Right atrium auricular region (tissue), 2 donors: ENCODE data around the gene C11orf21. TPM values are rescaled to one million over a fixed set of nuclear protein-coding genes. Genes with fewer than 3 reads are reported as not detected.

Experiments
- DNase-seq: peaks from one replicate; pipeline ENCODE4 v3.0.0-alpha.2; 2019; ENCODE audit warnings: low spot score
- H3K27ac ChIP-seq, 2 donors: fragments of 200-600 bp; sonication (generic); 1 replicate in 1 of 2; 2 replicates in 1 of 2; pipeline ENCODE4 v1.5.1; 2016 to 2019
- H3K27me3 ChIP-seq, 2 donors: fragments of 200-600 bp; sonication (generic); one replicate each; pipeline versions ENCODE4 v1.5.1 to v1.6.0; 2017 to 2019
- H3K36me3 ChIP-seq: fragments of 200-600 bp; sonication (generic); one replicate; pipeline ENCODE4 v1.5.1; 2016
- H3K4me1 ChIP-seq, 2 donors: fragments of 200-600 bp; sonication (generic); one replicate each; pipeline versions ENCODE4 v1.5.1 to v1.6.0; 2017 to 2019
- H3K4me3 ChIP-seq, 2 donors: fragments of 200-600 bp; sonication (generic); 1 replicate in 1 of 2; 2 replicates in 1 of 2; pipeline ENCODE4 v1.5.1; 2017 to 2019; ENCODE audit warnings: mild to moderate bottlenecking in 1 of 2, moderate library complexity in 1 of 2
- H3K9me3 ChIP-seq, 2 donors: fragments of 200-600 bp; sonication (generic); one replicate each; pipeline ENCODE4 v1.5.1; 2019
- total RNA-seq, 2 donors: library from RNA; depleted of rRNA; stranded (reverse); fragments of >200 nt; gene quantifications; one replicate each; pipeline ENCODE4 v1.1.0, GENCODE V29; 2016
- TF ChIP-seq, protein P1 (sequence below), 2 donors: fragments of 200-600 bp; sonication (generic); IDR thresholded peaks; one replicate each; pipeline ENCODE4 v1.5.1; 2019; ENCODE audit warnings: antibody characterized with exemption in 2 of 2

Gene C11orf21
- total RNA-seq, 2 donors from 2014 or later = 1.4 to 11.9 TPM

DNA sequence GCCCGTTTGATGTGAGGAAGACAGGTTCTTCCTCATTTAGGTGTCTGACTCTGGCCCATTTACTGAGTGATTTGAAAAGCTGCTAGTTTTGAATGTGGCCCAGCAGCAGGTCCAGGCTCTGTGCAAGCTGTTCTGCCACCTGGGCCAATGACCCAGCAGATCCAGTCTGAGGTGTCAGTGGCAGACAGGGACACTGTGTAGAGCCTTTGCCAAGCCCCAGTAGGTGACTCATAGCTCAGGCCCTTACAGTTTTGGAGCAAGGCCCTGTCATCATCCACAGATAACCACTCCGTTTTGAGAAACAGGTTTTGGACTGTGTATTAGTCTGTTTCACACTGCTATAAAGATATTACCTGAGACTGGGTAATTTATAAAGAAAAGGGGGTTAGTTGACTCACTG, 24.0 kb upstream of the C11orf21 start:
- peaks cover 0 to 18% of the 10 kb centered on the region in 2 donors for H3K4me1 ChIP-seq
- DNase-seq = no peak
- H3K27me3 ChIP-seq = no peaks in the 10 kb centered on the region
- TF ChIP-seq, protein P1, sequence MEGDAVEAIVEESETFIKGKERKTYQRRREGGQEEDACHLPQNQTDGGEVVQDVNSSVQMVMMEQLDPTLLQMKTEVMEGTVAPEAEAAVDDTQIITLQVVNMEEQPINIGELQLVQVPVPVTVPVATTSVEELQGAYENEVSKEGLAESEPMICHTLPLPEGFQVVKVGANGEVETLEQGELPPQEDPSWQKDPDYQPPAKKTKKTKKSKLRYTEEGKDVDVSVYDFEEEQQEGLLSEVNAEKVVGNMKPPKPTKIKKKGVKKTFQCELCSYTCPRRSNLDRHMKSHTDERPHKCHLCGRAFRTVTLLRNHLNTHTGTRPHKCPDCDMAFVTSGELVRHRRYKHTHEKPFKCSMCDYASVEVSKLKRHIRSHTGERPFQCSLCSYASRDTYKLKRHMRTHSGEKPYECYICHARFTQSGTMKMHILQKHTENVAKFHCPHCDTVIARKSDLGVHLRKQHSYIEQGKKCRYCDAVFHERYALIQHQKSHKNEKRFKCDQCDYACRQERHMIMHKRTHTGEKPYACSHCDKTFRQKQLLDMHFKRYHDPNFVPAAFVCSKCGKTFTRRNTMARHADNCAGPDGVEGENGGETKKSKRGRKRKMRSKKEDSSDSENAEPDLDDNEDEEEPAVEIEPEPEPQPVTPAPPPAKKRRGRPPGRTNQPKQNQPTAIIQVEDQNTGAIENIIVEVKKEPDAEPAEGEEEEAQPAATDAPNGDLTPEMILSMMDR (IDR thresholded peaks at IDR 0.05) = no peak
- no peaks in the 10 kb centered on the region for H3K9me3 ChIP-seq
- H3K4me3 ChIP-seq = no peak overlapping the region
- H3K27ac ChIP-seq = peak overlapping the region; percentile 63 to 77
- no peaks in the 10 kb centered on the region for H3K36me3 ChIP-seq

DNA sequence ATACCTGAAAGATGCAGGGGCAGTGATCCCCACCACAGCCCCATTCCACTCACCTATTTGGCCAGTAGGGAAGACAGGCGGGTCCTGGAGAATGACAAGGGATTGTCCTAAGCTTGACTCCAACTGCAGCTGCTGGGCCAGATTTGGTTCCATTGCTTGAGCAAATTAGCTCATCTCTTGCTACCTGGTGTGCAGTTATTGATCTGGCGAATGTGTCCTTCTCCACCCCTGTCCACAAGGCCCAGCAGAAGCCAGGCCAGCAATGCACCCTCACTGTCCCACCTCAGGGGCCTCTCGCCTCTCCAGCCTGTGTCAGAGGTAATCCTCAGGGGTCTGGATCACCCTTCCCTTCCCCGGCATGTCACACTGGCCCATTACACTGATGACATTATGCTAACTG, 23.4 kb upstream of the C11orf21 start:
- no peaks in the 10 kb centered on the region for H3K36me3 ChIP-seq
- peak overlapping the region; percentile 63 to 77 for H3K27ac ChIP-seq
- H3K9me3 ChIP-seq = no peaks in the 10 kb centered on the region
- no peaks in the 10 kb centered on the region for H3K27me3 ChIP-seq
- DNase-seq = no peak
- H3K4me1 ChIP-seq = peaks cover 0 to 18% of the 10 kb centered on the region in 2 donors
- TF ChIP-seq, protein P1 (IDR thresholded peaks at IDR 0.05) = no peak
- H3K4me3 ChIP-seq = no peak overlapping the region

DNA sequence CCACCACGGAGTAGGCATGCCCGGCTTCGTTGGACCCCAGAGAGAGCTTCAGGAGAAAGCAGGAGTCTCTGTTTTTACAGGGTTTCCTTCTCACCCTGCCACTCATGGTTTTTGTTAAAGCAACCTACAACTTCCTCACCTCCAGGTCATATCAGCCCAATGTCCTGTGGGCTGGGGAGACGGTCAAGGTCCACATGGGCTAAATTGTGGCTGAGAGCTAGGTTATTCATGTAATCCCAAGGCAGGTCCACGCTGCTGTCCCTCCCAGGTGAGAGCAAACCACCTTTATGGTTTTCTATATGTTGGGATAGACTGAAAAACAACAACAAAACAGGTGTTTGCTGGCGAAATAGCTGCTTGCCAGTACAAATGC, 19.6 kb upstream of the C11orf21 start:
- Histone ChIP-seq H3K4me1 (peaks cover 0 to 11% of the 10 kb centered on the region in 2 donors), H3K4me3 (no peak overlapping the region), H3K27me3 (no peaks in the 10 kb centered on the region), H3K36me3 (no peaks in the 10 kb centered on the region), H3K9me3 (no peaks in the 10 kb centered on the region), H3K27ac (no peak overlapping the region)
- TF ChIP-seq, protein P1 (IDR thresholded peaks at IDR 0.05) = no peak
- no peak for DNase-seq

DNA sequence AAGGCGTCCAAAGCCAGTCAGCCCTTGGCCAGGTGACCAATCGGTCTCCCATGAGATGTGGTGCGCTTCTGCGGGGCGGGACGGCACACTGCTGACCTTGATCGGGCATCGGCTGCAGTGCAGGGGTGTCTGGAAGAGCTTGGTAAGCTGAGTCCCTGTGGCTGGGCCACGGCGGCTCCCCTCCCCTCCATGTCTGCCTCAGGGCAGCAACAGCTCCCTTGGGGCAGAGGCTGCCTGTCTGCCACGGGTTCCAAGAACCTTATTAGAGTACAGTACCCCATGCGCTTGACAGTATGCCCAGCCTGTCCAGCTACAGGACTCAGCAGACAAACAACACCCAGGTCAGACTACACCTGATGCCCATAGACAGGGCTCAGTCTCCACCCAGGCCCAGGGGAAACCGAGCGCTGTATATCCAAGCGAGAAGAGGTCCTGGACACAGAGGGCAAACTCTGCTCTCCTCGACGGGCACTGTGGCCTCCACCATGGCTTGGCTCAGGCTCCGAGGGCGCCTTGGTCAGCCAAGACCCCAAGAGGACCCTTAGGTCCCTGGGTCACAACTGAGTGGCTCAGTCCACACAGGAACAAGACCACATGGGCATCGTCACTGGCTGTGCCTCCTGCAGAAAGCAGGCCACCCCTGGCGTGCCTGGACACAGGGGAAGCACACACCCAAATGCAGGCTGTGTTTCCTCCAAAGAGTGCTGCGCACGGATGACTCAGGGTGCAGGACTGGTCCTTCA, 19.0 kb upstream of the C11orf21 start:
- Histone ChIP-seq H3K27me3 (no peaks in the 10 kb centered on the region), H3K4me3 (no peak overlapping the region)

DNA sequence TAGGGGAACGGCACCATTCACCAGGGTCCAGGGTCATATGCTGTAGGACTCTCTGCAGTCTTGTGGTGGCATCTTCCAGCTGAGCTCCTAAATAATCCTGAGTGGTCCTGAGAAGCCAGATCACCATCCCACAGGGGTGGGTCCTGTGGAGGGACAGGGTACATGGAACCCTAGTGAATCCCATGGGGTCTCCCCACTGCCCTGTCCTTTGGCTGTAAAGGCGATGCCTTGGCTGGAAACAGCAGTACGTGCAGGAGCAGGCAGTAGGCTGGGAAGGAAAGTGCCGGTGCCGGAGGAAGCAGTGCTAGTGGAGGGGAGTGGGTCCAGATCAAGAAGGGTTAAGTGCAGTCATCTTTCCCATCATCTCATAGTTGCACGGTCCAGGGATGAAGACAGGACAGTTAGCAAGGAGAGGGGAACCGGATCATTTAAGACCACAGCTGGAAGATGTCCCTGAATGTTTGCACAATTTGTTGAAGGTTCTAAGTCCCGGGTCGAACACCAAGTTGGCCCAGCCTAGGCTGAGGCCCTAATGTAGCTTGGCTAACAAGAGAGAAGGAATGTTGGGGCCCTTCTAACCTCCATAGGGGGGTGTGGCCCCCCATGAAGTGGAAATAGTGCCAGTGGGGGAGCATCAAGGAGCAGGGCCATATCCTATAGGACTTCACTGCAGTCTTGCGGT, 18.2 kb upstream of the C11orf21 start:
- Histone ChIP-seq H3K27ac (no peak overlapping the region), H3K36me3 (no peaks in the 10 kb centered on the region), H3K4me1 (peaks cover 0 to 11% of the 10 kb centered on the region in 2 donors), H3K27me3 (no peaks in the 10 kb centered on the region), H3K9me3 (no peaks in the 10 kb centered on the region), H3K4me3 (no peak overlapping the region)
- no peak for DNase-seq
- TF ChIP-seq, protein P1 (IDR thresholded peaks at IDR 0.05) = no peak

More for the DNA sequence above, 19.0 kb upstream of the C11orf21 start:
- no peaks in the 10 kb centered on the region for H3K36me3 ChIP-seq
- H3K4me1 ChIP-seq = peaks cover 0 to 9% of the 10 kb centered on the region in 2 donors
- no peak overlapping the region for H3K27ac ChIP-seq
- H3K9me3 ChIP-seq = no peaks in the 10 kb centered on the region
- TF ChIP-seq, protein P1 (IDR thresholded peaks at IDR 0.05) = no peak
- no peak for DNase-seq
